Fibroblast of lung (primary cell): Measurements from ENCODE around the gene KATNAL1.

Experiments
- CTCF ChIP-seq, 2 donors: IDR thresholded peaks in 1 of 2; conservative IDR thresholded peaks in 1 of 2; 1 replicate in 1 of 2; 2 replicates in 1 of 2; pipeline ENCODE4 v1.5.1; 2011 to 2012; ENCODE audit warnings: low read length in 2 of 2, control low read depth in 1 of 2, inconsistent platforms in 1 of 2, low read depth in 1 of 2, mild to moderate bottlenecking in 1 of 2
- EZH2 ChIP-seq: IDR thresholded peaks from 2 replicates; pipeline ENCODE4 v1.5.1; 2012; ENCODE audit warnings: low read length, control low read depth, mild to moderate bottlenecking; ENCODE audit errors: missing control alignments

- no peak for TF ChIP-seq CTCF (conservative IDR thresholded peaks at IDR 0.05 in 1 of 2, IDR thresholded peaks at IDR 0.05 in 1 of 2; ENCODE audit: low read depth in 1 of 2, low read length in 2 of 2)
- no peak for TF ChIP-seq EZH2
These were observed 143.9 kb downstream of the KATNAL1 start for GRCh38 chr13:30163441-30163840.
